Measurements from ENCODE around the gene DKKL1. TPM values are rescaled to one million over a fixed set of nuclear protein-coding genes. Genes with fewer than 3 reads are reported as not detected.

The DKKL1 gene
- polyA plus RNA-seq, 1 donor from 2014 or later = 2.8 TPM

DNA sequence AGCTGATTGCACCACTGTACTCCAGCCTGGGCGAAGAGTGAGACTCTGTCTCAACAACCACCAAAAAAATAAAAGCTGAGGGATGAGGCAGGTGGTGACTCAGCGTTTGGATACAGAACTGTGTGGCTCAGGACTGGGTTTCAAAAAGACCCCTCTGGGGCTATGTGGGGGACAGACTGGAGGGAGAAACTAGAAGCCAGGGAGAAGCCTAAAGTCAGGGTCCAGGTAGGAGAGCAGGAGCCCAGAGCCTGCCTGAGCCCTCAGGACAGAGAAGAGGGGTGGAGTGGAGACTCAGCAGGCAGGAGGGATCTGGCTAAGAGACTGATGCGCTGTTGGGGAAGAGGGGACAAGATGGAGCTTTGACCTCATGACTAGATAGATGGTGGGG lies 30.3 kb upstream of the DKKL1 start:
- H4K20me1 ChIP-seq (ENCODE audit: insufficient read depth) = no peaks in the 10 kb centered on the region
- TF ChIP-seq POLR2AphosphoS5 (IDR thresholded peaks at IDR 0.05) (no peak), CTCF (IDR thresholded peaks at IDR 0.05; ENCODE audit: poor library complexity, severe bottlenecking) (no peak), TAF1 (IDR thresholded peaks at IDR 0.05; ENCODE audit: low read depth) (no peak), SMC3 (conservative IDR thresholded peaks at IDR 0.05; ENCODE audit: poor library complexity) (no peak), MXI1 (conservative IDR thresholded peaks at IDR 0.05; ENCODE audit: poor library complexity, severe bottlenecking) (no peak), EP300 (conservative IDR thresholded peaks at IDR 0.05; ENCODE audit: poor library complexity, severe bottlenecking) (no peak), RAD21 (conservative IDR thresholded peaks at IDR 0.05) (no peak), EZH2 (IDR thresholded peaks at IDR 0.05; ENCODE audit: borderline replicate concordance, insufficient read depth, low read length, poor library complexity, severe bottlenecking) (no peak)
- TF ChIP-seq, protein P1, sequence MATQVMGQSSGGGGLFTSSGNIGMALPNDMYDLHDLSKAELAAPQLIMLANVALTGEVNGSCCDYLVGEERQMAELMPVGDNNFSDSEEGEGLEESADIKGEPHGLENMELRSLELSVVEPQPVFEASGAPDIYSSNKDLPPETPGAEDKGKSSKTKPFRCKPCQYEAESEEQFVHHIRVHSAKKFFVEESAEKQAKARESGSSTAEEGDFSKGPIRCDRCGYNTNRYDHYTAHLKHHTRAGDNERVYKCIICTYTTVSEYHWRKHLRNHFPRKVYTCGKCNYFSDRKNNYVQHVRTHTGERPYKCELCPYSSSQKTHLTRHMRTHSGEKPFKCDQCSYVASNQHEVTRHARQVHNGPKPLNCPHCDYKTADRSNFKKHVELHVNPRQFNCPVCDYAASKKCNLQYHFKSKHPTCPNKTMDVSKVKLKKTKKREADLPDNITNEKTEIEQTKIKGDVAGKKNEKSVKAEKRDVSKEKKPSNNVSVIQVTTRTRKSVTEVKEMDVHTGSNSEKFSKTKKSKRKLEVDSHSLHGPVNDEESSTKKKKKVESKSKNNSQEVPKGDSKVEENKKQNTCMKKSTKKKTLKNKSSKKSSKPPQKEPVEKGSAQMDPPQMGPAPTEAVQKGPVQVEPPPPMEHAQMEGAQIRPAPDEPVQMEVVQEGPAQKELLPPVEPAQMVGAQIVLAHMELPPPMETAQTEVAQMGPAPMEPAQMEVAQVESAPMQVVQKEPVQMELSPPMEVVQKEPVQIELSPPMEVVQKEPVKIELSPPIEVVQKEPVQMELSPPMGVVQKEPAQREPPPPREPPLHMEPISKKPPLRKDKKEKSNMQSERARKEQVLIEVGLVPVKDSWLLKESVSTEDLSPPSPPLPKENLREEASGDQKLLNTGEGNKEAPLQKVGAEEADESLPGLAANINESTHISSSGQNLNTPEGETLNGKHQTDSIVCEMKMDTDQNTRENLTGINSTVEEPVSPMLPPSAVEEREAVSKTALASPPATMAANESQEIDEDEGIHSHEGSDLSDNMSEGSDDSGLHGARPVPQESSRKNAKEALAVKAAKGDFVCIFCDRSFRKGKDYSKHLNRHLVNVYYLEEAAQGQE (IDR thresholded peaks at IDR 0.05; ENCODE audit: borderline replicate concordance) = no peak
- H3K27ac ChIP-seq (ENCODE audit: low read length) = no peak overlapping the region
- no peaks in the 10 kb centered on the region for H3K9me2 ChIP-seq (ENCODE audit: insufficient read depth, low read length)
- no peaks in the 10 kb centered on the region for H3K9me3 ChIP-seq (ENCODE audit: low read length)
- no peaks in the 10 kb centered on the region for H3K36me3 ChIP-seq (ENCODE audit: insufficient read depth, low read length)
- H3K79me2 ChIP-seq (replicated peaks; ENCODE audit: insufficient read depth, low read length) = no peaks in the 10 kb centered on the region
- H3F3A ChIP-seq (ENCODE audit: insufficient read depth, low read length, poor library complexity, severe bottlenecking) = no peaks in the 10 kb centered on the region
- H3K4me2 ChIP-seq (ENCODE audit: low read length) = no peak overlapping the region
- H3K9ac ChIP-seq (ENCODE audit: low read length) = no peak overlapping the region
- H2AFZ ChIP-seq (ENCODE audit: low read depth, low read length) = no peak overlapping the region
- H3K27me3 ChIP-seq (ENCODE audit: insufficient read depth, low read depth, low read length) = no peaks in the 10 kb centered on the region
- H3K4me3 ChIP-seq (ENCODE audit: low read length) = no peak overlapping the region

GRCh38 chr19:49333811-49334288 lies 29.8 kb upstream of the DKKL1 start:
- no peaks in the 10 kb centered on the region for H3K9me2 ChIP-seq (ENCODE audit: insufficient read depth, low read length)
- no peak overlapping the region for H3K27ac ChIP-seq (ENCODE audit: low read length)
- no peaks in the 10 kb centered on the region for H3K36me3 ChIP-seq (ENCODE audit: insufficient read depth, low read length)
- no peaks in the 10 kb centered on the region for H4K20me1 ChIP-seq (ENCODE audit: insufficient read depth)
- H2AFZ ChIP-seq (ENCODE audit: low read depth, low read length) = no peak overlapping the region
- no peaks in the 10 kb centered on the region for H3K27me3 ChIP-seq (ENCODE audit: insufficient read depth, low read depth, low read length)
- no peak overlapping the region for H3K4me2 ChIP-seq (ENCODE audit: low read length)
- no peak overlapping the region for H3K4me3 ChIP-seq (ENCODE audit: low read length)
- H3K79me2 ChIP-seq (replicated peaks; ENCODE audit: insufficient read depth, low read length) = no peaks in the 10 kb centered on the region
- TF ChIP-seq, protein P1 (IDR thresholded peaks at IDR 0.05; ENCODE audit: borderline replicate concordance) = no peak
- no peak for TF ChIP-seq SMC3 (conservative IDR thresholded peaks at IDR 0.05; ENCODE audit: poor library complexity)
- TF ChIP-seq RAD21 (conservative IDR thresholded peaks at IDR 0.05) = no peak
- no peak for TF ChIP-seq MXI1 (conservative IDR thresholded peaks at IDR 0.05; ENCODE audit: poor library complexity, severe bottlenecking)
- no peak for TF ChIP-seq EZH2 (IDR thresholded peaks at IDR 0.05; ENCODE audit: borderline replicate concordance, insufficient read depth, low read length, poor library complexity, severe bottlenecking)
- no peak for TF ChIP-seq POLR2AphosphoS5 (IDR thresholded peaks at IDR 0.05)
- no peak for TF ChIP-seq CTCF (IDR thresholded peaks at IDR 0.05; ENCODE audit: poor library complexity, severe bottlenecking)
- no peak for TF ChIP-seq TAF1 (IDR thresholded peaks at IDR 0.05; ENCODE audit: low read depth)
- no peak for TF ChIP-seq EP300 (conservative IDR thresholded peaks at IDR 0.05; ENCODE audit: poor library complexity, severe bottlenecking)
- no peaks in the 10 kb centered on the region for H3F3A ChIP-seq (ENCODE audit: insufficient read depth, low read length, poor library complexity, severe bottlenecking)
- H3K9ac ChIP-seq (ENCODE audit: low read length) = no peak overlapping the region
- H3K9me3 ChIP-seq (ENCODE audit: low read length) = no peaks in the 10 kb centered on the region
